Hematopoietic multipotent progenitor cell treated with erythropoietin and hydrocortisone succinate and interleukin-3 and kit ligand, for 17 days (in vitro differentiated cells): ENCODE results near the gene CXXC1.
A peak's percentile ranks its signal among the peaks of the same experiment; 100 is the strongest.
"Not testable (repeated sequence)": the region's sequence is repeated elsewhere in the genome, so short reads cannot be mapped to it uniquely, and the experiment has no call there.

Experiments
- DNase-seq: peaks from one replicate; pipeline ENCODE4 v3.0.0-alpha.2; 2015; ENCODE audit warnings: low spot score

The CXXC1 gene

GRCh38 chr18:50287441-50288347 is at the start of gene CXXC1:
Gene CXXC1 (minus strand): TSS chr18:50287692. CDS start chr18:50287589, 103 bp downstream.
- peak; percentile 96 for DNase-seq

DNA sequence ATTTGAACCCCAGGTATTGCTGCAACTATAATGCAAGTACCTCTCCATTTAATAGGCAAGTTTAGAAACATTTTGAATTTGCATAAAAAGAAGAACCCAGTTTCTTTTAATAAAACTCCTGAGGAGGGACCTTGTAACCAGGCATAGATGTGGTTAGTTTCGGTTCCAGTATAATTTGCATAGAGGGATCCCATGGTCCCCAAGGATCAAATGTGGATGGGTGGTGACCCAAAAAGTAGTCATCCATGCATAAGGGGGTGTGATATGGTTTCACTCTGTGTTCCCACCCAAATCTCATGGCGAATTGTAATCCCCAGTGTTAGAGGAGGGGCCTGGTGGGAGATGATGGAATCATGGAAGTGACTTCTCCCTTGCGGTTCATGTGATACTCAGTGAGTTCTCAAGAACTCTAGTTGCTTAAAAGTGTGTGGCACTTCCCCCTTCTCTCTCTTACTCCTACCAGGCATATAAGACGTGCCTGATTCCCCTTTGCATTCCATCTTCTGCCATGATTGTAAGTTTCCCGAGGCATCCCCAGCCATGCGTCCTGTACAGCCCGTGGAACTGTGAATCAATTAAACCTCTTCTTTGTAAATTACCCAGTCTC is 47.2 kb upstream of the CXXC1 start:
- no peak for DNase-seq

DNA sequence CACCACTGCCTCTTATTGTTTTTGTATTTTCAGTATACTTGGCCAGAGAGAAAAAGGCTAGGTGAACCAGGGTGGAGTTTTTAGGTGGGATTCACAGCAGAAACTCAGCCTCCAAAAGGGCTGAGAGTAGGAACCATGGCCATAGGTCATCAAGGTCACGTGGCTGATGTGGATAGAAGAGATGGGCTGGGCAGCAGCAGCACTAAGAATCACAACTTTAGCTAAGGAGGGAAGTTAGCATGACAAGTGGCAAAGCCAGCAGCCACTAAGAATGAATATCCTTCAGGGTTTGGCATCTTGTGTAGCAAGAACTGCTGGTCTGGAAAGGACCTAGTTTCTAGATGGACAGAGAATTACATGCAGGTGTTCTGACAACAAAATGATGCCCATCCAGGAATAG is 44.2 kb upstream of the CXXC1 start:
- DNase-seq: no peak

GRCh38 chr18:50330176-50330575 is 42.7 kb upstream of the CXXC1 start:
- DNase-seq: no peak

DNA sequence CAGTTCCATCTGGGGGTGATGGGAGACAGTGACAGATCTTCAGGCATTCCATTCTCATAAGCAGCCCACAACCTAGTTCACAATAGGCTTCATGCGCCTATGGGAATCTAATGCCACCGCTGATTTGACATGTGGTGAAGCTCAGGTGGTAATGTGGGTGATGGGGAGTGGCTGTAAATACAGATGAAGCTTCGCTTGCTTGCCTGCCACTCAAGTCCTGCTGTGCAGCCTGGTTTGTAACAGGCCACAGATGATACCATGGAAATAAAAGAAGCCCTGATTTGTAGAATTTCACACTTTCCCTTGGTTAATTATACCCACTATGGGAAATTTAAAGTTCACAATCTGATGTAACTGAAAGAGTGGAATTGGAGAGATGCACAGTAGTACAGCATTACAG is 40.5 kb upstream of the CXXC1 start:
- DNase-seq: no peak

DNA sequence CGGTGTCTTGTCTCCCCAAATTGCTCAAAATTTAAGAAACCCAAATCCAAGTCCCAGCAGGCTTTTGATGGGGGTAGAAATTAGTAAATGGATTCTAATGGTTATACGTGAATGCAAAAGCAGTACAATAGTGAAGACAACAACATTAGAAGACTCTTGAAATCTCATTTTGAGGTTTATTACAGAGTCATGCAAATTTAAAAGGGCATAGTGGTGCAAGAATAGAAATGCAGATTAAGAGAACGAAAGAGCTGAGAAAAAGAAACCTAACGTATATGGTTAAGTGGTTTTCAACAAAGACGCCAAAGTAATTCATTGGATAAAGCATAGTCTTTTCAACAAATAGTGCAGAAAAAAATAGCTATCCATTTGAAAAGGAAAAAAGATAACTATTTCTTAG is 33.2 kb upstream of the CXXC1 start:
- DNase-seq: no peak

- DNase-seq: no peak
Measured at GRCh38 chr18:50315100-50315871, 27.8 kb upstream of the CXXC1 start.

GRCh38 chr18:50313873-50314460 is 26.5 kb upstream of the CXXC1 start:
- DNase-seq: no peak

DNA sequence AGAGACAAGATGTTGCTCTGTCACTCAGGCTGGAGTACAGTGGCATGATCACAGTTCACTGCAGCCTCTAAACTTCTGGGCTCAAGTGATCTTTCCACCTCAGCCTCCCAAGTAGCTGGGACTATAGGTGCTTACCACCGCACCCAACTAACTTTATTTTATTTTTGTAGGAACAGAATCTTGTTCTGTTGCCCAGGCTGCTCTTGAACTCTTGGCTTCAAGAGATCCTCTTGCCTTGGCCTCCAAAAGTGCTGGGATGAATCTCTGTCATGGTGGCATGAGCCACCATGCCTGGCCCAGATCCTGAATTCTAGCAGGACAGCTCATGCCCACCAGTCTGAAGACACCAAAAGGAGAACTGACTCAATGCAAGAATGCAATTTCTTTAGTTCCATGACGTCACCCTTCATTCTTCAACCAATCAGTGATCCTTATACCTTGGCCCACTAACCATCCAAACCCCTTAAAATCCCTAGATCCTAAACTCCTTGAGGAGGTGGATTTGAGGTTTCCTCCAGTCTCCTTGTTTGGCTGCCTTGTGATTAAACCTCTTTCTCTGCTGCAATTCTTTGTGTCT is 25.6 kb upstream of the CXXC1 start:
- no peak for DNase-seq

GRCh38 chr18:50312296-50313030 is 25.0 kb upstream of the CXXC1 start:
- no peak for DNase-seq

DNA sequence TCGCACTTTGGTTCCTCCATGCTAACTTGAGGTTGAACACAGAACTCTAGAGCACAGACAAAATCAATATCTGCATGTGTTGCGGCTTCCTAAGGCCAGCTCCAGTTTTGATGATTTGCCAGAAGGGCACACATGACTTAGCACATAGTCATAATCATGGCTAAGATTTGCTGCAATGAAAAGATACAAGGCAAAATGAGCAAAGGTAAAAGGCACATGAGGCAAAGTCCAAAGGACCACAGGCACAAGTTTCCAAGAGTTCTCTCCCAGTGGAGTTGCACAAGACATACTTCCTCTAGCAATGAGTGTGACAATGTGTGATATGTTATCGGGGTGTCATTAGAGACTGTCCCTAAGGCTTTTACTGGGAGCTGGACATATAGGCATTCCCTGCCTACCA is 24.2 kb upstream of the CXXC1 start:
- DNase-seq: no peak

- DNase-seq: no peak
Measured at GRCh38 chr18:50310080-50310479, 22.6 kb upstream of the CXXC1 start.

GRCh38 chr18:50308851-50309250 is 21.4 kb upstream of the CXXC1 start:
- not testable (repeated sequence) for DNase-seq

DNA sequence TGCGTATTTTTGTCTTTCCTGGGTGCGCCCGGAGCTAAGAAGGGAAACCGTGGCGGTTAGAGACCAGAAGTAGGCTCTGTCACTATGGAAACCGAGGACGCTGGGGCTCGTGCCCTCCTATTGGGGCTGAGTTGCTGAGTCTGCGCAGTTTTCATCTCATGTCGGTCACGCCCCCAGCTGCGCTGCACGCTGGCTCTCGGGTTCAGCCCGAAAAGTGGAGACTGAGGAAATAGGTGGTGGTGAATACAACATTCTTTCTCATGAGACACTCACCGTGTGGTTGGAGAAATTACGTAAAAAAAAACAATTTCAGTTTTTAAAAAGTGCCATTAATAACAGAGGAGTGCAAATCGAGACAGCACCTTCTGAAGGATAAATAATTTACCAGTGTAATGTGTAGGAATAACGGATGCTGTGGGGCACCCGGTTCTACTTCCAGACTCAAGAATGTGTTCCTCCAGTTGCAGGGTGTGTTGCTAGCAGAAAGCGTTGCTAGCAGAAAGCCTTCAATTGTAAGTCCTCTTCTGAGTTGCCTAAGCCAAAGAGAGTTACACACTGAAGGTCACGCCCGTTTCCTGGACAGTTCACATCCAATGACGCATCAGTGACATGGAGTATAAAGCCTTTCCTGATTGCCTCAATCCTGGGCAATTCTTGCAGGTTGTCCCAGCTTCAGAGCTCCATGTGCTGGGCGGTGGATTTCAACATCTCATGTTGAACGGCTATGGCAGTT is 20.4 kb upstream of the CXXC1 start:
- peak; percentile 50 for DNase-seq

GRCh38 chr18:50307400-50307737 is 19.9 kb upstream of the CXXC1 start:
- no peak for DNase-seq

DNA sequence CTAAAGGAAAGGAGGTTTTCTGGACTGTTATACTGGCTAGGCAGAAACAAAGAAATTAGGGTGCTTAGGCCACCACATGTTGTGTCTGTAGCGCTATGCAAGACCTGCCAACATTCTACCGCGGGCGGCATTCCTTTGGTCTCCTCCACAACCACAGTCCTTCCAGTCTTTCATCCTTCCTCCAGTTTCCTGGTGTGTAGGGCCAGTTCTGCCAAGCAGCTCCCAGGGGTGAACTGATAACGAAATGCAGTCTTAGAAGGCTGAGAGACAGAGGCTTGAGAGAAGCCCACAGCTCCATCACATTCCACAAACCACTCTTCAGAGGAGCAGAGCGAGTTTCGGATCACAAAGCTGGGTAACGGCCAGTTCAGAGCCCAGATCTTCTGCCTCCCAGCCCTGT is 19.5 kb upstream of the CXXC1 start:
- no peak for DNase-seq

GRCh38 chr18:50301074-50301473 is 13.6 kb upstream of the CXXC1 start:
- DNase-seq: no peak

GRCh38 chr18:50299626-50300388 is 12.3 kb upstream of the CXXC1 start:
- DNase-seq: no peak

DNA sequence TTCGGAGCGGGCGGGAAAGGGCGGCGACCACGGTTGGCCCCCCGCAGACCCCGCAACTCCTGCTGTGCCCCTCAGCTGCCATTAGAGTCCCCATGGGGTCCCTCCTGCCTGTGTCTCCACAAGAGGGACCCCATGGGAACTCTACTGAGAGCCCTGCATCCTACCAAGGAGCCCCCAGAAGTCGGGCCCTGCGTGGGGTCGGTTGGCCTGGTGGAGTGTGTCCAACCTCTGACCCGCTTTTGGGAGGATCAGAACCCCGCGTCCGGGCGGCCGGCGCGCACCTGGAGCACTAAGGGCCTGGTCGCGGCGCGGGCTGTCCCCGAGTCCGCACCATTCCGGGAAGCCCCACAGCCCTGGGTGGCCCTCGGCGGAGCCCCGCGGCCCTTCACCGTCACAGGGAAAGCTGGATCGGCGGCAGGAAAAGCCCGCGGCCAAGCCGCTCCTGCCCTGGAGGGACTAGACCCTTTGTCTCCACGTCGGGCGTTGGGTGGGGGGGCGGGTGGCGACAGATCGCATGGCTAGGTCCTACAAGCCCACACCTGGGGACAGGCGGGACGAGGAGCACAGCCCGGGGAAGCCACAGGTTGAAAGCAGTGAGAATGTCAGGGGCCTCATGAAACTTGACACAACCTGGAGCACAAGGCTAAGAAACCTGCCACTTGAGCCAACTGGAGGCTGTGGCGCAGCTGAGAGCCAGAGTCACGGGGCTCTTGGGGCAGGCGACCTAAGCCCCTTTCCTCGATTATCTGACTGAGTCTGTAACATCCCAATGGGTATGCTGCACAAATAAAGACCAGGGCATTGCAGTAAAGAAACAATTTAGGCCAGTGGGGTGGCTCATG is 11.2 kb upstream of the CXXC1 start:
- no peak for DNase-seq
